ENCODE measurements around the gene UBA1. TPM values are rescaled to one million over a fixed set of nuclear protein-coding genes. Genes with fewer than 3 reads are reported as not detected.

The UBA1 gene
- total and polyA plus RNA-seq, 2 of the 8 experiments (the other 6 are each of a cell fraction or from before 2014, with no cell fraction given), result 313 to 458 TPM

GRCh38 chrX:47247999-47248320, 54.3 kb downstream of the UBA1 start:
- Histone ChIP-seq H3K9ac (replicated peaks in 1 of 4; ENCODE audit: extremely low read depth in 1 of 4, low read depth in 3 of 4, low read length in 3 of 4) (no peak overlapping the region), H2BK15ac (ENCODE audit: low read length) (no peak overlapping the region), H2BK120ac (replicated peaks; ENCODE audit: low read depth, low read length) (no peak overlapping the region), H4K20me1 (replicated peaks in 1 of 2; ENCODE audit: control insufficient read depth in 1 of 2, insufficient read depth in 2 of 2, low read length in 2 of 2) (no peaks in the 10 kb centered on the region), H3K56ac (replicated peaks; ENCODE audit: insufficient read length, low read depth, low read length) (no peak overlapping the region), H3K27ac (ENCODE audit: low read depth, low read length) (no peak overlapping the region), H3K23me2 (ENCODE audit: low read depth, low read length) (no peaks in the 10 kb centered on the region), H2AK5ac (ENCODE audit: low read depth, low read length) (no peak overlapping the region), H3K36me3 (ENCODE audit: control insufficient read depth in 2 of 4, insufficient read depth in 4 of 4, low read length in 3 of 4) (peaks cover 5 to 32% (median 23%) of the 10 kb centered on the region in 4 experiments; a peak in 6 of 8 replicates), H3K4me3 (ENCODE audit: extremely low read depth in 1 of 4, insufficient read depth in 2 of 4, low read depth in 3 of 4, low read length in 4 of 4) (no peak overlapping the region), H4K5ac (ENCODE audit: insufficient read length, low read depth, low read length) (no peak overlapping the region), H3K9me3 (ENCODE audit: insufficient read depth in 2 of 2, low read depth in 1 of 2, low read length in 1 of 2) (no peaks in the 10 kb centered on the region), H2AFZ (ENCODE audit: low read length) (no peak overlapping the region), H2BK5ac (ENCODE audit: low read depth, low read length) (no peak overlapping the region), H3K79me2 (ENCODE audit: control insufficient read depth in 1 of 2, insufficient read depth in 2 of 2, low read length in 2 of 2) (no peaks in the 10 kb centered on the region), H2BK20ac (ENCODE audit: low read length) (no peak overlapping the region), H3K4me1 (replicated peaks in 1 of 4; ENCODE audit: control insufficient read depth in 3 of 4, insufficient read depth in 4 of 4, low read length in 3 of 4) (no peaks in the 10 kb centered on the region), H3K79me1 (ENCODE audit: low read depth, low read length) (no peaks in the 10 kb centered on the region), H3K18ac (ENCODE audit: extremely low read depth, low read length) (no peak overlapping the region), H3K23ac (ENCODE audit: insufficient read length) (no peak overlapping the region), H3K14ac (ENCODE audit: insufficient read length) (no peak overlapping the region), H2BK12ac (ENCODE audit: low read depth, low read length) (no peak overlapping the region), H3K4ac (replicated peaks; ENCODE audit: insufficient read length, low read depth, low read length) (no peak overlapping the region), H4K8ac (ENCODE audit: extremely low read depth, insufficient read depth, low read length) (no peak overlapping the region), H4K91ac (replicated peaks; ENCODE audit: insufficient read length, low read length) (no peak overlapping the region), H3K27me3 (replicated peaks in 1 of 4; ENCODE audit: control insufficient read depth in 3 of 4, extremely low read depth in 1 of 4, insufficient read depth in 3 of 4, low read length in 3 of 4) (no peaks in the 10 kb centered on the region), H3K4me2 (ENCODE audit: insufficient read depth in 1 of 2, low read depth in 2 of 2, low read length in 2 of 2) (no peak overlapping the region)
- no peak for TF ChIP-seq CHD2 (IDR thresholded peaks at IDR 0.05; ENCODE audit: low read length)
- TF ChIP-seq JUN (IDR thresholded peaks at IDR 0.05; ENCODE audit: low read depth, low read length), result no peak
- no CpG with 5 or more reads among the region's 13 CpGs for WGBS, 2 experiments (ENCODE audit: extremely low coverage in 1 of 2, insufficient coverage in 1 of 2, insufficient read length in 1 of 2, insufficient replicate concordance in 2 of 2, low coverage in 1 of 2, low lambda C conversion rate in 2 of 2, missing lambda C conversion rate in 1 of 2)
- CTCF ChIA-PET (ENCODE audit: partially characterized antibody), result no interaction called here
- no peak for DNase-seq (ENCODE audit: low read depth in 1 of 2, low spot score in 2 of 2)
- FAIRE-seq, result no peak
- POLR2A ChIA-PET (ENCODE audit: partially characterized antibody), result interaction anchor here (1.3 to 1.9 kb wide), 3 partner anchors 8 to 12 kb away, joined by 3 to 7 read pairs (median 4); no protein-coding TSS in a partner anchor

Measured in H1 (cell line).